ENCODE results near the gene MAPK10. TPM values are rescaled to one million over a fixed set of nuclear protein-coding genes. Genes with fewer than 3 reads are reported as not detected.

MAPK10 gene
- total RNA-seq, 2 experiments from 2014 or later, result 32.0 TPM; not detected in 1

GRCh38 chr4:86160426-86160825 is 199.4 kb downstream of the MAPK10 start:
- Histone ChIP-seq H3K4me1 (ENCODE audit: insufficient read depth, low read length, poor library complexity, severe bottlenecking) (no peaks in the 10 kb centered on the region), H3K4me3 (ENCODE audit: low read depth, low read length, poor library complexity, severe bottlenecking) (no peak overlapping the region), H3K79me2 (ENCODE audit: insufficient read depth, low read depth, low read length) (no peaks in the 10 kb centered on the region), H3K36me3 (ENCODE audit: insufficient read depth, low read length) (no peaks in the 10 kb centered on the region), H3K4me2 (ENCODE audit: low read length) (no peak overlapping the region), H3K27ac (ENCODE audit: low read depth, low read length, poor library complexity, severe bottlenecking) (no peak overlapping the region), H4K20me1 (ENCODE audit: insufficient read depth, low read length) (no peaks in the 10 kb centered on the region), H2AFZ (ENCODE audit: low read length) (no peak overlapping the region), H3K9me2 (ENCODE audit: insufficient read depth, low read length) (no peaks in the 10 kb centered on the region), H3K9me3 (ENCODE audit: low read length) (no peaks in the 10 kb centered on the region)
- BruUV-seq (replicated peaks), result no TSS peak
- intact Hi-C loops (cut with micrococcal nuclease; ENCODE audit: unreplicated experiment), result no loop called here
- no peak for TF ChIP-seq CTCF (conservative IDR thresholded peaks at IDR 0.05; ENCODE audit: low read length)
- no peak for TF ChIP-seq EZH2phosphoT487 (IDR thresholded peaks at IDR 0.05; ENCODE audit: borderline replicate concordance, low read depth, low read length)
- CTCF ChIA-PET (ENCODE audit: unreplicated experiment), result no interaction called here
- no peak for DNase-seq (ENCODE audit: low spot score)
- POLR2A ChIA-PET, result no interaction called here

GRCh38 chr4:86159216-86159615 is 200.6 kb downstream of the MAPK10 start:
- Histone ChIP-seq H3K9me2 (ENCODE audit: insufficient read depth, low read length) (no peaks in the 10 kb centered on the region), H3K4me1 (ENCODE audit: insufficient read depth, low read length, poor library complexity, severe bottlenecking) (no peaks in the 10 kb centered on the region), H3K4me2 (ENCODE audit: low read length) (no peak overlapping the region), H3K79me2 (ENCODE audit: insufficient read depth, low read depth, low read length) (no peaks in the 10 kb centered on the region), H4K20me1 (ENCODE audit: insufficient read depth, low read length) (no peaks in the 10 kb centered on the region), H3K27ac (ENCODE audit: low read depth, low read length, poor library complexity, severe bottlenecking) (no peak overlapping the region), H3K4me3 (ENCODE audit: low read depth, low read length, poor library complexity, severe bottlenecking) (no peak overlapping the region), H3K9me3 (ENCODE audit: low read length) (no peaks in the 10 kb centered on the region), H3K36me3 (ENCODE audit: insufficient read depth, low read length) (no peaks in the 10 kb centered on the region), H2AFZ (ENCODE audit: low read length) (no peak overlapping the region)
- no TSS peak for BruUV-seq (replicated peaks)
- ChIA-PET CTCF (ENCODE audit: unreplicated experiment) (no interaction called here), POLR2A (no interaction called here)
- intact Hi-C loops (cut with micrococcal nuclease; ENCODE audit: unreplicated experiment), result no loop called here
- TF ChIP-seq EZH2phosphoT487 (IDR thresholded peaks at IDR 0.05; ENCODE audit: borderline replicate concordance, low read depth, low read length) (no peak), CTCF (conservative IDR thresholded peaks at IDR 0.05; ENCODE audit: low read length) (no peak)
- no peak for DNase-seq (ENCODE audit: low spot score)

- Histone ChIP-seq H3K4me2 (ENCODE audit: low read length) (no peak overlapping the region), H4K20me1 (ENCODE audit: insufficient read depth, low read length) (no peaks in the 10 kb centered on the region), H3K9me3 (ENCODE audit: low read length) (no peaks in the 10 kb centered on the region), H3K4me3 (ENCODE audit: low read depth, low read length, poor library complexity, severe bottlenecking) (no peak overlapping the region), H3K9me2 (ENCODE audit: insufficient read depth, low read length) (no peaks in the 10 kb centered on the region), H2AFZ (ENCODE audit: low read length) (no peak overlapping the region), H3K36me3 (ENCODE audit: insufficient read depth, low read length) (no peaks in the 10 kb centered on the region), H3K79me2 (ENCODE audit: insufficient read depth, low read depth, low read length) (no peaks in the 10 kb centered on the region), H3K4me1 (ENCODE audit: insufficient read depth, low read length, poor library complexity, severe bottlenecking) (no peaks in the 10 kb centered on the region), H3K27ac (ENCODE audit: low read depth, low read length, poor library complexity, severe bottlenecking) (no peak overlapping the region)
- POLR2A ChIA-PET, result interaction anchor here (0.6 kb wide), 2 partner anchors 288 to 796 kb away, joined by 3 to 4 read pairs; no protein-coding TSS in a partner anchor
- CTCF ChIA-PET (ENCODE audit: unreplicated experiment), result no interaction called here
- no TSS peak for BruUV-seq (replicated peaks)
- DNase-seq (ENCODE audit: low spot score), result no peak
- TF ChIP-seq CTCF (conservative IDR thresholded peaks at IDR 0.05; ENCODE audit: low read length), result no peak
- no peak for TF ChIP-seq EZH2phosphoT487 (IDR thresholded peaks at IDR 0.05; ENCODE audit: borderline replicate concordance, low read depth, low read length)
- intact Hi-C loops (cut with micrococcal nuclease; ENCODE audit: unreplicated experiment), result no loop called here
Observed at GRCh38 chr4:86156531-86156930, 203.3 kb downstream of the MAPK10 start.
